Pancreas (tissue), 10 donors: ENCODE results near the gene CRACR2A. TPM values are rescaled to one million over a fixed set of nuclear protein-coding genes. Genes with fewer than 3 reads are reported as not detected.

Source experiments
- ATAC-seq, 4 donors: fragments of 200-7000 bp; cut with Tn5 transposase; one replicate each; pipeline versions ENCODE4 v1.8.0 to v1.9.1; 2020; ENCODE audit warnings: mild to moderate bottlenecking in 4 of 4, moderate library complexity in 4 of 4
- DNase-seq, 6 donors: peaks; one replicate each; pipeline ENCODE4 v3.0.0-alpha.2; 2020
- FAIRE-seq: peaks from 2 replicates; lab custom pipeline; 2012; peaks lifted over from hg19 to GRCh38; lab: Jason Lieb, UNC
- H3K27ac ChIP-seq, 4 donors: fragments of 200-600 bp; sonication (generic); 1 replicate in 3 of 4; 2 replicates in 1 of 4; pipeline versions ENCODE4 v1.5.0 to v1.8.0; 2020
- H3K27me3 ChIP-seq, 4 donors: fragments of 200-600 bp; one replicate each; pipeline ENCODE4 v1.8.0; 2021
- H3K36me3 ChIP-seq, 3 donors: fragments of 200-600 bp; sonication (generic) in 1 of 3; one replicate each; pipeline versions ENCODE4 v1.5.0 to v1.8.0; 2020 to 2021
- H3K4me1 ChIP-seq, 3 donors: fragments of 200-600 bp; one replicate each; pipeline ENCODE4 v1.8.0; 2021
- H3K4me3 ChIP-seq, 4 donors: fragments of 200-600 bp; sonication (generic) in 2 of 4; one replicate each; pipeline versions ENCODE4 v1.5.0 to v1.8.0; 2020 to 2021
- H3K9me3 ChIP-seq, 4 donors: fragments of 200-600 bp; one replicate each; pipeline ENCODE4 v1.8.0; 2021
- CTCF ChIP-seq, 4 donors: fragments of 200-600 bp; sonication (generic) in 3 of 4; IDR thresholded peaks; one replicate each; pipeline versions ENCODE4 v1.5.0 to v1.8.0; 2021; ENCODE audit warnings: antibody characterized with exemption in 4 of 4
- WGBS, 2 donors: extraction: QIAGEN DNeasy Blood & Tissue Kit; methylation state at CpG; one replicate each; pipeline ENCODE4 v1.1.7; 2013; 5-methylcytosine and 5-hydroxymethylcytosine counted together
- intact Hi-C, 3 donors: fragments of 100-400 bp; cut with DNase I; formaldehyde crosslinking; loops; one replicate each; pipeline versions ENCODE4 v1.11.1 to v1.14.2; 2022
- polyA plus RNA-seq, 2 donors: library from polyadenylated mRNA; stranded (reverse); fragments of 200-250 nt; gene quantifications; one replicate each; pipeline ENCODE4 v1.2.3, GENCODE V29; 2013
- total RNA-seq, 6 donors: library from RNA; stranded (reverse); fragmentation: NEBNext Ultra II Directional in 4 of 6; extraction: Animal tissue kit (Norgen Biotek cat#: 25700) in 4 of 6; gene quantifications; one replicate each; pipeline versions ENCODE4 v1.2.1 to v1.2.4, GENCODE V29; 2021 to 2023
- donor health status: healthy with polysubstance abuse.
- donor health status: DM: no; HTN: no; CAD: no; lungs with moderate emphysema.
- donor health status: DM: no; HTN: no; CAD: no.
- donor health status: control.
- donor health status: control.
- donor health status: Bipolar disorder and iron deficiency.
- donor health status: DM: yes; HTN: yes; CAD: no.
- donor health status: DM: no; HTN: no; CAD: no.
- donor health status: DM: no; HTN: no; CAD: no.
- donor health status: DM: yes; HTN: yes; CAD: no.

CRACR2A gene
- total and polyA plus RNA-seq, 8 donors = 1.5 to 10.3 (median 7.3) TPM

- H3K27me3 ChIP-seq = no peaks in the 10 kb centered on the region
- no peak for FAIRE-seq
- H3K27ac ChIP-seq = no peak overlapping the region
- intact Hi-C loops = no loop called here
- no peaks in the 10 kb centered on the region for H3K36me3 ChIP-seq
- WGBS, 2 donors = 87 to 88% methylated on average over 9 of the region's 9 CpGs
- peak in 1 of 6 donors; percentile 50 for DNase-seq
- no peaks in the 10 kb centered on the region for H3K4me1 ChIP-seq
- no peak for ATAC-seq
- TF ChIP-seq CTCF (IDR thresholded peaks at IDR 0.05) = no peak
- H3K9me3 ChIP-seq = no peaks in the 10 kb centered on the region
- H3K4me3 ChIP-seq = no peak overlapping the region
Measured at GRCh38 chr12:3576891-3577290, 176.0 kb downstream of the CRACR2A start.

GRCh38 chr12:3574986-3575385, 177.9 kb downstream of the CRACR2A start:
- DNase-seq (no peak), FAIRE-seq (no peak), ATAC-seq (no peak)
- TF ChIP-seq CTCF (IDR thresholded peaks at IDR 0.05) = no peak
- WGBS, 2 donors = 83 to 84% methylated on average over 7 of the region's 7 CpGs
- Histone ChIP-seq H3K9me3 (no peaks in the 10 kb centered on the region), H3K27me3 (no peaks in the 10 kb centered on the region), H3K4me1 (no peaks in the 10 kb centered on the region), H3K27ac (no peak overlapping the region), H3K4me3 (no peak overlapping the region), H3K36me3 (no peaks in the 10 kb centered on the region)
- intact Hi-C loops = no loop called here

- Histone ChIP-seq H3K4me1 (no peaks in the 10 kb centered on the region), H3K27ac (no peak overlapping the region), H3K4me3 (no peak overlapping the region), H3K36me3 (no peaks in the 10 kb centered on the region), H3K27me3 (no peaks in the 10 kb centered on the region), H3K9me3 (no peaks in the 10 kb centered on the region)
- TF ChIP-seq CTCF (IDR thresholded peaks at IDR 0.05) = no peak
- ATAC-seq (no peak), DNase-seq (no peak), FAIRE-seq (no peak)
- intact Hi-C loops = no loop called here
Measured at GRCh38 chr12:3572560-3572959, 180.3 kb downstream of the CRACR2A start.

- ATAC-seq = peak in 1 of 4 donors; percentile 47
- no peaks in the 10 kb centered on the region for H3K36me3 ChIP-seq
- no peak for TF ChIP-seq CTCF (IDR thresholded peaks at IDR 0.05)
- H3K27ac ChIP-seq = no peak overlapping the region
- intact Hi-C loops = no loop called here
- no peaks in the 10 kb centered on the region for H3K9me3 ChIP-seq
- no peak for DNase-seq
- FAIRE-seq = no peak
- no peaks in the 10 kb centered on the region for H3K27me3 ChIP-seq
- no peak overlapping the region for H3K4me3 ChIP-seq
- H3K4me1 ChIP-seq = no peaks in the 10 kb centered on the region
Measured at GRCh38 chr12:3571724-3572123, 181.2 kb downstream of the CRACR2A start.

GRCh38 chr12:3571323-3571722, 181.6 kb downstream of the CRACR2A start:
- Histone ChIP-seq H3K4me1 (no peaks in the 10 kb centered on the region), H3K36me3 (no peaks in the 10 kb centered on the region), H3K27ac (no peak overlapping the region), H3K9me3 (no peaks in the 10 kb centered on the region), H3K4me3 (no peak overlapping the region), H3K27me3 (no peaks in the 10 kb centered on the region)
- intact Hi-C loops = no loop called here
- DNase-seq (no peak), FAIRE-seq (no peak), ATAC-seq (no peak)
- 37 to 60% methylated on average over 1 of the region's 1 CpG for WGBS, 2 donors
- TF ChIP-seq CTCF (IDR thresholded peaks at IDR 0.05) = no peak
